Pulmonary artery endothelial cell (primary cell): ENCODE data around the gene MYO6. TPM values are rescaled to one million over a fixed set of nuclear protein-coding genes. Genes with fewer than 3 reads are reported as not detected.
A peak's percentile ranks its signal among the peaks of the same experiment; 100 is the strongest.

Experiments used
- DNase-seq: peaks from one replicate; pipeline ENCODE4 v3.0.0-alpha.2; 2011; ENCODE audit warnings: low read depth, low spot score
- total RNA-seq: library from RNA; depleted of rRNA; stranded (reverse); fragments of >200 nt; gene quantifications from 2 replicates; pipeline ENCODE4 v1.2.3, GENCODE V29; 2014

The MYO6 gene
- total RNA-seq, 1 donor from 2014 or later = 25.2 TPM

DNA sequence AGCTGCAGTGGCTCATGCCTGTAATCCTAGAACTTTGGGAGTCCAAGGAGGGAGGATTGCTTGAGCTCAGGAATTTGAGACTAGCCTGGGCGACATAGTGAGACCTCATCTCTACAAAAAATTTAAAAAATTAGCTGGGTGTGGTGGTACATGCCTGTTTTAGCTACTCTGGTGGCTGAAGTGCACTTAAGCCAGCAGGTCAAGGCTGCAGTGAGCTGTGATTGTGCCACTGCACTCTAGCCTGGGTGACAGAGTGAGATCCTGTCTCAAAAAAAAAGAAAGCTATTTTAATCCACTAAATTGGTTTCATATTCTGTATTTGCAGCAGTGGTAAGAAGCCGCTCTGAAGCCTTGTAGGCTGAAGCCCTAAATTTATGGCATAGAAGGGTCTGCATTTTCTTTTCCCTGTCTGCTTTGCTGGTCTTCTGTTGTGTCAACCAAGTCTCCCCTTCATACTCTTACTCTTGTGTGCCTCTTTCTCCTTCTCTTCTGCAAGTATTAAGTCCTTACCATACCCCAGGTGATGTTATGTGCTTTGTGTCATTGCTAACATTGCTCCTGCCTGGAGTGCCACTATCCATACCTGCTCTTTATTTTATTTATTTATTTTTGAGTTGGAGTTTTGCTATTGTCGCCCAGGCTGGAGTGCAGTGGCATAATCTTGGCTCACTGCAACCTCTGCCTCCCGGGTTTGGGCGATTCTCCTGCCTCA, 70.9 kb downstream of the MYO6 start:
- DNase-seq = no peak

DNA sequence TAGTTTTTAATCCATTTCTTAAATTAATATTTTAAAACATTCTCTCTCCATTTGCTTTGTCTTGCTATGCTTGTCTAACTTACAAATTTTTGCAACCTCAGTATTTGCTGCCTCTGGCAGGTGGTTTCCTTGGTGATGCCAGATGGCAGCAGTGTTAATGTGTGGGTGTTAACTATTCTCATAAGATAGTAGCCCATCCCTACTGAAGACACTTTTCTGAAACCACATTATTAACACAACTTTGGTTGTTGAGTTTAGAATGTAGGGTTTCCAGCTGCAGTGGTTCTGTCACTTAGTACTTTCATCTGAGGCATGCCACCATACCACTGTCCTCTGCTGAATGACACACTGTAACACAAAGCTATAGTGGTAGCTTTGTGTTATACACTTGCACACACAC, 75.1 kb downstream of the MYO6 start:
- DNase-seq = no peak

DNA sequence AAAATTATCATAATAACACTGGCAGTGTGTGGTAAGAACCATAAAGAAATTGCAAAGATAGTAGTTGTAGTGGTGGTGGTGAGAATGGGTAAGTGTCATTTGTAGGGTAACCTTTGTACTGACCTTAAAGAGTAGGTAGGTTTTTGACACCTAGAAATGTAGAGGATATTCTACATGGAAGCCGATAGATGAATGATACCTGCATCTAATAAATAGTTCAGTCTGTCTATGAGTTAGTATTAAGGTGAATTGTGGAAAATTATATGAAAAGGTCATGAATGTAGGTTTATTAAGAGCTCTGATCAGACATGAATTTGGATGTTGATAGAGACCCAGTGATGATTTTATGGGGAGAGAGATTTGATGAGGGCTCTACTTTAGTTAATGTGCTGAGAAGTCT, 78.1 kb downstream of the MYO6 start:
- DNase-seq = no peak

DNA sequence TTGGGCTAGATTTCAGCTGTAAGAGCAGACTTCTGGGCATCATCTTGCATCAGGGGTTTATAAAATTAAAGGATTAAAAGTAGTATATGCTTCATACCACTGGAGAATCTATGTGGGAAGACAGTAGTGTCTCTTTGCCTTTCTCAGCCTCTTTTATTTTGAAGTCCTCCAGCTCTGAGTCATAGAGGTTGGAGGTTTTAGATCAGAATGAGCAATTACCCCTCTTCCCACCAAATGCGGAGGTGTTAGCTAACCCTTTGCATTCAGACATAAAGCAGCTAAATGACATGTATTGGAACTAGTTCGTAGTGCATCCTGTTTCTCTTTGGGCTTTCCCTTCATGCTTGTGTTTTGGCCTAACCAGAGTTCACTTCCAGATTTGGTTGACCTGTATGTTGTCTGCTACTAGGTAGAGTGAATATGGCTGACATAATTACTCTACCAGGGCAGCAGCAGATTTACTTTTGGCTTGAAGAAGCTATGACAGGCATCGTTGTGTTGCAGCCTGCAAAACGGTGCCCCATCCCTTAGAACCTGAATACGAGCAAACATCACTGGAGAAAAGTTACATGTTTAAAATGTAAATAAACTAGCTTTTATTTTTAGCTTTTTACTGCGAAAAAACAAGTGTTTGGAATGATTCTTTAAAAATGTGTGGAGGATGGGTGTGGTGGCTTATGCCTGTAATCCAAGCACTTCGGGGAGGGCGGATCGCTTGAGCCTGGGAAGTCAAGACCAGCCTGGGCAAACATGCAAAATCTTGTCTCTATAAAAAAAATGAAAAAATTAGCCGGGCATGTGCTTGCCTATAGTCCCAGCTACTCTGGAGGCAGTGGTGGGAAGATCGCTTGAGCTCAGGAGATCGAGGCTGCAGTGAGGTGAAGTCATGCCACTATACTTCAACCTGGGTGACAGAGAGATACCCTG, 82.2 kb downstream of the MYO6 start:
- no peak for DNase-seq

DNA sequence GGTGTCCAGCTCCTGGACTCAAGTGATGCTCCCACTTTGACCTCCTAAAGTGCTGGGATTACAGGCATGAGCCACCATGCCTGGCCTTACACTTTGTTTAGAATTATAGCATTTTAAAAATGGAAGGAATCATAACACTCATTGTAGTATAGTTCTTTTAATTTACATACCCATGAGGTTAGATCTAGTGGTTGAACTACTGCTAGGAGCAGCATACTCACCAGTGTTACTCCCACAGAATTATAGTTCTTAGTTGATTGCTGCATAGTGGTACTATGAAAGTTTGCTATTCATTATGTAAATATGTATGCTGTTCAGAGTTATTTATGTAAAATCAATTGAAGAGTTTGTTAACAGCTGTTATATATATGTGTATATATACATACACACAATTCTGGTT, 85.4 kb downstream of the MYO6 start:
- no peak for DNase-seq

DNA sequence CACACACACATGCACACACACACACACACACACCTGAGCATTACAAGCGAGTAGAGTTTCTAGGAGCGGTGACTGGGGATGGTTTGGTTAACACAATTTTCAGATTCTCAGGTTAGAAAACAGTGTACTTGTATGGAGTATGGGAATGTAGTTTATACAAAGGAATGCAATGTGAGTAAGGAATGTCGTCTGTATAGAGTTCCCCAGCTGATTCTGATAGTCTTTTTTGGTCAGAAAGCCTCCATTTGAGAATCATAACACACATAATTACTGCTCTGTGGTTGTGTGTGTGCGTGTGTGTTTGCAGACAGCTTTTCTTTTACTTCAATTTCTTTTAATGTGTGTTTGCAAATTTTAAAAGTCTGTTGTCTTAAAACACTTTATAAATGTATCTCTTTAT, 93.2 kb downstream of the MYO6 start:
- no peak for DNase-seq

DNA sequence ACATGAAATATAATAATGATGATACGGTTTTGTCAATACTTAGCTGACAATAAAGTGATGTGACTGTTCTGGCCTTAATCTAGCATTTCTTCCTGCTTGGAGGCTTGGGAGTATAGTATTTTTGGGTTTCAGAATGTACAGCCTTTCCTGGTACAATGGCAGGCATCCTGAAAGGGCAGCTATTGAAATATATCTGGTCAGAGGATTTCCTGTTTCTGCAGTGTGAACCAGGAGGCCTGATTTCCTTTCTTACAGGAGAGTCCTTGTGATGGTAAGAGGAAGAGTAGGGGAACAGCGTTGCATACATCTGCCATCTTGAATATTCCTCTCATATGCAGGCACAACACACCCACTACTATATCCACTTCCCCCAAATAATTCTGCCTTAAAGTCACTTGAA, 93.7 kb downstream of the MYO6 start:
- peak; percentile 60 for DNase-seq

DNA sequence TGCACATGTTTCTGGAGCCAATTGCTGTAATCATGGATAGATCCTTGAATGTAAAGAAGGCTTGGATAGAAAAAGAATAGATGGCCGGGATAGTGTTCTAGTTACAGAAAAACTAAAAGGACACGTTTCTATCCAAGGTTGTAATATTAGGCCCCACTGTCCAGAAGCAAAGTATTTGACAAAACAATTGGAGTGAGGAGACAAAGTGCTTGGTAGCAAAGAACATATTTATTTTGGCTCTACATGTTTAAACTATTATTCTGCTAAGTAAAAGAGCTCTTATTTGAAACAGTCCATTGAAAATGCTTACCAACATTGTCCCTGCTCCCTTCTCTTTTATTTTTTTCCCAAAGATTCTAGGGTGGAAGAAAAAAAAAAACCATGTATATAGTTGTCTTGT, 94.4 kb downstream of the MYO6 start:
- no peak for DNase-seq

DNA sequence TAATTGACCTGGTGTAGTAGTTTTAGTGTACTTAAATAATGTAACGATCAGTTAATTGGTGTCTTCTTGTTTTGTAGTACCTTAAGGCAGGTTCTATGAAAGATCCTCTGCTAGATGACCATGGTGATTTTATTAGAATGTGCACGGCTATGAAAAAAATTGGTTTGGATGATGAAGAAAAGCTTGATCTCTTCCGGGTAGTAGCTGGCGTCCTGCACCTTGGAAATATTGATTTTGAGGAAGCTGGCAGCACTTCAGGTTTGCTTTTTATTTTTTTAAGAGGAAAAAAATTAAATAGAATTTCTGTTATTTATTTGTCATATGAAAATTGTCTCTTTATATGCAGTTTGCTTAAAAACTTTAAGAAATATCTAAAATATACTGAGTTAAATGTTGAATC, 99.2 kb downstream of the MYO6 start:
- DNase-seq = no peak

DNA sequence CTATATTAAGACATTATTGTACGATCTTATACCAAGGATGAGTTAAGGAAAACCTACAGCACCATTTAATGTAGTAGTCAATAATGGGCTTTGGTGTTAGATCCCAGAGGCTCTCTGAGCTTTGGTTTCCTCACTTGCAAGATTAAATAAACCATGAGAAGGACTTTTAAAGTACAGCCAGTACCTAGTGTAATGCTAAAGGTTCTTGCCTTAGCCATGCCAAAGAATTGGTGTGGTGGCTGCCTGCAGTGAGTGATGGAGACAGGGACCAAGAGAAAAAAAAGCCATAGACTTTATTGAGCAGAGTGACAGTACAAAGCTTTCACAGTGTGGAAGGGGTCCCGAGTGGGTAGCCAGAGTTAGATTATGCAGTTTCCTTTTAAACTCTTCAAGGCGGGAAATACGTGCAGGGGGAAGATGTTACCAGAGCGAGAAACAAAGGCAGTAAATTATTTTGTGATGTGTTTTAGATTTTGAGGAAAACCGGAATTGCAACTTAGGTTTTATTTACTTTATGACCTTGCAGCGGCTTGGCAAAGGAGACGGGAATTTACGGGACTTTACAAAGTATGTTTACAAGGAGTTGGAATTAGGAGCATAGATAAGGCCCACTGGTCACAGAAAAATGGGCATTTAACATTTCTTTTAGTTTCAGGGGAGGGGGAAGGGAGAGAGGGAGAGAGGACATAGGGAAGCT, 100.4 kb downstream of the MYO6 start:
- no peak for DNase-seq

DNA sequence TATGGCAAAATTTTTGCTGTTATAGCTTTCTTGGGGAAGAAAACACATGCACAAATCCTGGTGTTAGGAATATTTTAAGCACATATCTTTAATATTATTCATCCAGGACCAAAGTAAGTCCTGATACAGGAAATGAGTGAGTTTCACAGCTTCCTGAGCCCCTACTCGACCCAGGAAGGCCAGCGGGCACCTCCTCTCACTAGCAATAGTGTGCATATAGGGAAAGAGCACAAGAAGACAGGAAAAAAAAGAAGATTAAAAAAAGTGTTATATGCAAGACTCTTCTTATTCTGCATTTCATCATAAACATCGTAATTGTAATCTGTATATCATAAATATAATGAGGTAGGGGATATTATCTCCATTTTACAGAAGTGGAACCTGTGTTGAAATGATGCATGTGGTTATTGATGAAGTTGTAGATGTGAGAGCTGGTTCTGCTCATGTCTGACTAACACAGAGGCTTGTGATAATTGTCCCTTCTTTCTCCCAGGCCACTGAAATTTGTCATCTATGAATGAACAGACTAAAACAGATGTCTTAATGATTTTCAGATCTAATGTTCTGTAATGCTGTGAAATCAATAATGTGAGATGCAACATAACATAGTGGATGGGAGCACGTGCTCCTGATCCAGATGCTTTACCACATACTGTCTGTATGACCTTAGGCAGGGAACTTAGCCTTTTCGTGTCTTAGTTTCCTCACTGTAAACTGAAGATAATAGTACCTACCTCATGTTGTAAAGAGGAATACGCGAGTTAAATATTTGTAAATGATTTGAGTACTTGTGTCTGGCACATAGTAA, 101.2 kb downstream of the MYO6 start:
- no peak for DNase-seq

DNA sequence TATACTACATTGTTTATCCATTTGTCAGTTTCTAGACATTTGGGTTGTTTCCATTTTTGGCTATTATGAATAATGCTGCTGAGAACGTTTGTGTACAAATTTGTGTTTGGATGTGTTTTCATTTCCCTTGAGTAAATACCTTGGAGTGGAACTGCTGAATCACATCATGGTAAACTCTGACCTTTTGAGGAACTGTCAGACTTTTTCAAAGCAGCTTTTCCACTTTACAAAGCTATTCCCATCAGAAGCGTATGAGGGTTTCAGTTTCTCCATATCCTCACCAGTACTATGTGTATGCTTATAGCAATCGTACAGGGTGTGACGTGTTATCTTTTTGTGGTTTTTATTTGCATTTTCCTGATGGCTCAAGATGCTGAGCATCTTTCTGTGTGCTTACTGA, 103.7 kb downstream of the MYO6 start:
- peak; percentile 36 for DNase-seq

DNA sequence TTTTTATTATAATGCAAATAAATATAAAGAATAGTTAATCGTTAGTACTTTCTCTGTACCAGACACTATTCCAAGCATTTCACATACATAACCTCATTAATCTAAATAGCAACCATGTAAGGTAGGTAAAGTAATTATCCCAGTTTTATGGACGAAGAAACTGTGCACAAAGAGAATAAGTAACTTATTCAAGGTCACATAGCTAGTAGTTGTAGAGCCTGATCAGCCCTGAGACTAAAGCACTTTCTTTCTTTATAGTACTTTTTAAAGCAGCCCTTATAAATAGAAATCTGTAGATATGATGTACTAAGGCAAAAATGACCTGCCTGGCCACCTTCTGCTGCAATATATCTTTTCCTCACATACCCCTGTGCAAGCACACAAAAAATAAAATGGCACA, 104.8 kb downstream of the MYO6 start:
- DNase-seq = no peak

DNA sequence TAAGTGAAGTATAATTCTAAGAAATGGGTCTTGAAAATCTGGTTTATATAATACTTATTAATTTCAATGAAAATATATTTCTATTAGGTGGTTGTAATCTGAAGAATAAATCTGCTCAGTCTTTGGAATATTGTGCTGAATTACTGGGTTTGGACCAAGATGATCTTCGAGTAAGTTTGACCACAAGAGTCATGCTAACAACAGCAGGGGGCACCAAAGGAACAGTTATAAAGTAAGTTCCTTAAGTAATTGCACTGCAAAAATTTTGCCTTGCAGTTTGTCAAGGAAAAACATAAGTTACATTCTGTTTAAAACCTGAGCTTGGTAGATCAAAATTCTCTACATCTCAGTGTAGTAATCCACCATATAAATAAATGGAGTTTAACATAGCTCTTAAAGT, 106.0 kb downstream of the MYO6 start:
- no peak for DNase-seq

DNA sequence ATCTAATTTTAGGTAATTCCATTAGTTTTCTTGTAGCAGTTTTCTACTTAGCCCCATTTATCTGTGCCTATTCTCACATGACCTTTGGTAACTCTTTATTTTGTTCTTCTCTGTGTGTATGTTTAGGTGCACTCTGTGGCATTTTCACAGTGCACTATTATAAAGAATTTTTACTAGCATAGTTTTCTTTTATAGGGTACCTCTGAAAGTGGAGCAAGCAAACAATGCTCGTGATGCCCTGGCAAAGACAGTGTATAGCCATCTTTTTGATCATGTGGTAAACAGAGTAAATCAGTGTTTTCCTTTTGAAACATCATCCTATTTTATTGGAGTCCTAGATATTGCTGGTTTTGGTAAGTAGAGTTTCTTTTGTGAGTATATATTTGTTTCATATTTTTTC, 107.9 kb downstream of the MYO6 start:
- no peak for DNase-seq

DNA sequence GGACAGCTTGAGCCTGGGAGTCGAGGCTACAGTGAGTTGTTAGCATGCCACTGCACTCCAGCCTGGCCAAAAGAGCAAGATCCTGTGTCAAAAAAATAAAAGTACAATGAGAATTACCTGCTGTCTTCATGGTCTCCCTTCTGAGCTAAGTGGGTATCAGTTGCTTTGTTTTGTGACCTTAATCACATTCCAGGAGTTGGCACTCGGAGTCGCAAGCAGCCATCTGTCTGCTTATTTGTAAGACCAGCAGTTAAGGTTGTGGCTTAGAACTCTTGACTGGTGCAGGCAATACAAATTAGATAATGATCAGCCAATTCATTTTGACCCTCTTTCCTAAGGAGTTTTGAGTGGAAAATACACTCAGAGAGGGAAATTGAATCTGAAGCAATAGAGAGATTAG, 114.0 kb downstream of the MYO6 start:
- DNase-seq = no peak

DNA sequence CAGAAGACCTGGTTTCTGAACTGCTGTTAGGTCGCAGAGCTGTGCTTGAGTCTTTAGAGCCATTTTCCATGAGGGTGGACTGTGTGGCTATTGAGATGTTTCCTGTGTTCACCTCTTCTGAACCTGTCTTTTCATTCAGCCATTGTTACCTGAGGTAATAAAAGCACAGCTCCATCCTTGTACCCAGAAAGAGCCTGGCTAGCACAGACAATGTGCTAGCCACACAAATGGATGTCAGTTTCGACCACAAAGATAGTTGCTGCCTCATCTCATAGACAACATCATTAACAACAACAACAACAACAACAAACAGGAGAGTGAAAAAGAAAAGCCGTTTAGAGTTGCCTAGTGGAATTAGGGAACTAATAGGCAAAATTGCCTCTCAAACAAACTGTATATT, 114.7 kb downstream of the MYO6 start:
- DNase-seq = no peak

DNA sequence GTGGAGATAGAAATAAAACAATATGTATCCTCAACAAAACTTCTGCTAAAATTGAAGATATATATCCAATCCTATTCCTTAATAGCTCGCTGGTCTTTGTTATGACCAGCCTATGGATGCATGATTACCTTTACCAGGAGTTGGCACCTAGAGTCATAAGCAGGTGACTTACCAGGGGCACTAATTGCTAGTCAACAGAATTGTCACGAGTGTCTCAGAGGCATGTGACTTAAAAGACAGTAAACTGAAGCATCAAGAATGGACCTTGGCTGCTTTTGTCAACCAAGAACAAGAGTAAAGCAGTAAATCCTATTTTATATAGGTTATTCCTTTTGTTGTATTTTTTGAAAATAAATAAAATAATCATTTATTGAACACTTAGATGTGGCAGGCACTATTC, 115.4 kb downstream of the MYO6 start:
- DNase-seq = no peak

DNA sequence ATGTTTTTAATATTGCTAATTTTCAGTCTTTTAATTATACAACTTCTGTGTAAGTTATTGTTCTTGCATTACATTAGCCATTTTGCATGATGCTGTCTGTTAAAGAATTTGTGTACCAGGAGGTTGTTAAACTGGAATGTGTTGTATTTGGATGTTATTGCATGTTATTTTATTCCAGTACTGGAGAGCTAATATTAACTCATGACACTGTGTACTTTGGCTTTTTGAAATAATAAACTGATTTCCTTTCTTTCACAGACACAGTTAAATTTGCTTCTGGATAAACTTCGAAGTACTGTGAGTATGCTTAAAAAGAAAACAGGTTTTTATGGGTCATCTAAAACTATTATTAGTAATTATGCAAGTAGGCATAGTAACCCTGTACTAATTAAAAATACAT, 121.3 kb downstream of the MYO6 start:
- DNase-seq = no peak

DNA sequence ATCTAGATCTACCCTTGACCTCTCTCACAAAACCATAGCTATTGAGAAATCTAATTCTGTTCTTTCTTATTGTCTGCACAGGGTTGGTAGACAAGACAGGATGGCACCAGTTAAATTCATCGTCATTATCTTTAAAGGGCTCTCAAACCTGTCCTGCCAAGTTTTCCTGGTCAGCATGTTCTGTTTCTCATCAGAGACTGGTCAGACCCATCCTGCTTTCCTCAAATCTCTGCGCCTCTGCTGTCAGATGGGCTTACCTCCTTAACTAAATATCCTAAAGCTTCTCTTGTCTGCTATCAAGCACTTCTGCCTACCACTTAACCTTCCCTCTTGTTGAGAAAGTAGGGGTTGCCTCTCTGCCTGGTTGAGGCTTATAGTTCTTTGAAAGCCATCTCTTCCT, 125.2 kb downstream of the MYO6 start:
- no peak for DNase-seq

DNA sequence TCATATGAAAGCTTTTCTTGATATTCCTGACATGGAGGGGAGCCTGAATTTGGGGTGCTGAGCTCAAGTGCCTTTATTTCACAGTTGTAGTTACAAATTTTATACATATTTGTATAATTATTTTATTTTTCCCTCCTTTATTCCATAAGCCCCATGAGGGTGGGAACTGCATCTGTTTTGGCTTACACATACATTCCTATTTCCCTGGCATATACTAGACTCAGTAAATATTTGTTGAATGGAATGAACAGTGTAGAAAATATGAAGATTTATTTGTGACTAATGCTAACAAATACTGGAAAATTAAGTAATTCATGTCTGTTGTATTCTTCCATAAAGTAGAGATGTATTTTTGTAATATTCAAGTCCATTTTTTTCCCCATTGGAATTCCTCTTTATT, 127.1 kb downstream of the MYO6 start:
- no peak for DNase-seq

DNA sequence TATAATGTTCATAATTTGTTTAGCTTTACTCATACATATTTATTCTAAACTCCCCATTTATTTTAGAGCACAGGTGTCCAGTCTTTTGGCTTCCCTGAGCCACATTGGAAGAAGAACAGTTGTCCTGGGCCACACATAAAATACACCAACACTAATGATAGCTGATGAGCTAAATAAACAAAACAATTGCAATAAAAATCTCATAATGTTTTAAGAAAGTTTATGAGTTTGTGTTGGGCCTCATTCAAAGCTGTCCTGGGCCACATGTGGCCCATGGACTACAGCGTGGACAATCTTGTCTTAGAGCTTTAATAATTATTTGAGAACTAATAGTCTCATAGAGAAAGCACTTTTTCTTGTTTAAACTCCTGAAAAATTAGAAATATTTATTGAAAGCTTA, 131.3 kb downstream of the MYO6 start:
- no peak for DNase-seq
